ENCODE measurements around the gene CACNA1H. TPM values are rescaled to one million over a fixed set of nuclear protein-coding genes. Genes with fewer than 3 reads are reported as not detected.

The CACNA1H gene
- total and polyA plus RNA-seq, 2 experiments from 2014 or later = 9.1 TPM

DNA sequence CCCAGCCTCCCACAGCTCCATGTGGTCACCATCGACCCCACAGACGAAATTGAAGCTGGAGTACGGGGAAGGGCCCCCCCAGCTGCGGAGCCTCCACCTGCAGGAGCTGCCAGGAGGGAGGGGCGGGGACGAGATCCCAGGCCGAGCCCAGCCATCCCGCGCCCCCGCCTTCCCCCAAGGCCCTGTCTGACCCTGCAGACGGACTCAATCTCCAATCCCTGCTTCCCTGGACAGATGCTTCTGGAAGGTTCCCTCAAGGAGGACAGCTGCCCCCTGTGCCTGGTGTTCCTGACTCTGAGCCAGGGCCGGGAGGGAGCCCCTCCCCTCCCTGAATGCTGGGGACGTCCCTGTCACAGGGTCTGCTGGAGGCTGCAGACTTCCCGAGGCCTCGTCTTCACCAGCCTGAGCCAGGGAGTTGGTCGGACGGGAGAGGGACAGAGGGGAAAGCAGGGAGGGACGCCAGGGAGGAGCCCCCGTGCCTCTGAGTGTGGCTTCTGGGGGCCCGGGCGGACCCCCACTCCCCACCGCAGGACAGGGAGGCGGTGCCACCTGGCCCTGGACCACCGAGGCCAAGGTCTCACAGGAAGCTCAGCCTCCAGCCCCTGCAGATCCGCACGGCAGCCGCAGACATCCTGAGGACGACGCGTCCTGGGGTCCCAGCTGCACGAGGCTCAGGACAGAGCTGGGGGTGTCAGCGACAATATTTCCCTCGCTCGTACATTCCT lies 35.6 kb upstream of the CACNA1H start:
- Histone ChIP-seq H3K4me1 (ENCODE audit: insufficient read depth) (no peaks in the 10 kb centered on the region), H3K4me3 (no peak overlapping the region), H3K79me2 (no peaks in the 10 kb centered on the region), H3K27me3 (no peaks in the 10 kb centered on the region), H3K27ac (no peak overlapping the region), H3K36me3 (replicated peaks; ENCODE audit: insufficient read depth, low read depth) (no peaks in the 10 kb centered on the region), H4K20me1 (ENCODE audit: insufficient read depth, poor library complexity, severe bottlenecking) (no peaks in the 10 kb centered on the region), H3K9me3 (ENCODE audit: low read depth) (no peaks in the 10 kb centered on the region), H2AFZ (no peak overlapping the region), H3K4me2 (no peak overlapping the region), H3K9me2 (replicated peaks; ENCODE audit: insufficient read depth) (no peaks in the 10 kb centered on the region)
- DNase-seq (ENCODE audit: low spot score) = no peak
- 86% methylated on average over 24 of the region's 34 CpGs for WGBS (ENCODE audit: low lambda C conversion rate, missing lambda C conversion rate)
- TF ChIP-seq, protein P1, sequence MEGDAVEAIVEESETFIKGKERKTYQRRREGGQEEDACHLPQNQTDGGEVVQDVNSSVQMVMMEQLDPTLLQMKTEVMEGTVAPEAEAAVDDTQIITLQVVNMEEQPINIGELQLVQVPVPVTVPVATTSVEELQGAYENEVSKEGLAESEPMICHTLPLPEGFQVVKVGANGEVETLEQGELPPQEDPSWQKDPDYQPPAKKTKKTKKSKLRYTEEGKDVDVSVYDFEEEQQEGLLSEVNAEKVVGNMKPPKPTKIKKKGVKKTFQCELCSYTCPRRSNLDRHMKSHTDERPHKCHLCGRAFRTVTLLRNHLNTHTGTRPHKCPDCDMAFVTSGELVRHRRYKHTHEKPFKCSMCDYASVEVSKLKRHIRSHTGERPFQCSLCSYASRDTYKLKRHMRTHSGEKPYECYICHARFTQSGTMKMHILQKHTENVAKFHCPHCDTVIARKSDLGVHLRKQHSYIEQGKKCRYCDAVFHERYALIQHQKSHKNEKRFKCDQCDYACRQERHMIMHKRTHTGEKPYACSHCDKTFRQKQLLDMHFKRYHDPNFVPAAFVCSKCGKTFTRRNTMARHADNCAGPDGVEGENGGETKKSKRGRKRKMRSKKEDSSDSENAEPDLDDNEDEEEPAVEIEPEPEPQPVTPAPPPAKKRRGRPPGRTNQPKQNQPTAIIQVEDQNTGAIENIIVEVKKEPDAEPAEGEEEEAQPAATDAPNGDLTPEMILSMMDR (IDR thresholded peaks at IDR 0.05; ENCODE audit: poor library complexity) = no peak
- TF ChIP-seq EZH2phosphoT487 (IDR thresholded peaks at IDR 0.05; ENCODE audit: low read depth, severe bottlenecking, unreplicated experiment) (no peak), EZH2 (IDR thresholded peaks at IDR 0.05; ENCODE audit: borderline replicate concordance) (no peak)

- TF ChIP-seq EZH2 (IDR thresholded peaks at IDR 0.05; ENCODE audit: borderline replicate concordance) (no peak), EZH2phosphoT487 (IDR thresholded peaks at IDR 0.05; ENCODE audit: low read depth, severe bottlenecking, unreplicated experiment) (no peak)
- TF ChIP-seq, protein P1 (IDR thresholded peaks at IDR 0.05; ENCODE audit: poor library complexity) = no peak
- H3K4me2 ChIP-seq = no peak overlapping the region
- H3K79me2 ChIP-seq = no peaks in the 10 kb centered on the region
- H2AFZ ChIP-seq = no peak overlapping the region
- no peak overlapping the region for H3K27ac ChIP-seq
- H3K9me3 ChIP-seq (ENCODE audit: low read depth) = no peaks in the 10 kb centered on the region
- 88% methylated on average over 8 of the region's 19 CpGs for WGBS (ENCODE audit: low lambda C conversion rate, missing lambda C conversion rate)
- no peaks in the 10 kb centered on the region for H3K4me1 ChIP-seq (ENCODE audit: insufficient read depth)
- H3K4me3 ChIP-seq = no peak overlapping the region
- DNase-seq (ENCODE audit: low spot score) = no peak
- no peaks in the 10 kb centered on the region for H3K36me3 ChIP-seq (replicated peaks; ENCODE audit: insufficient read depth, low read depth)
- H4K20me1 ChIP-seq (ENCODE audit: insufficient read depth, poor library complexity, severe bottlenecking) = no peaks in the 10 kb centered on the region
- no peaks in the 10 kb centered on the region for H3K9me2 ChIP-seq (replicated peaks; ENCODE audit: insufficient read depth)
- no peaks in the 10 kb centered on the region for H3K27me3 ChIP-seq
These were observed 35.0 kb upstream of the CACNA1H start for GRCh38 chr16:1117926-1118325.

DNA sequence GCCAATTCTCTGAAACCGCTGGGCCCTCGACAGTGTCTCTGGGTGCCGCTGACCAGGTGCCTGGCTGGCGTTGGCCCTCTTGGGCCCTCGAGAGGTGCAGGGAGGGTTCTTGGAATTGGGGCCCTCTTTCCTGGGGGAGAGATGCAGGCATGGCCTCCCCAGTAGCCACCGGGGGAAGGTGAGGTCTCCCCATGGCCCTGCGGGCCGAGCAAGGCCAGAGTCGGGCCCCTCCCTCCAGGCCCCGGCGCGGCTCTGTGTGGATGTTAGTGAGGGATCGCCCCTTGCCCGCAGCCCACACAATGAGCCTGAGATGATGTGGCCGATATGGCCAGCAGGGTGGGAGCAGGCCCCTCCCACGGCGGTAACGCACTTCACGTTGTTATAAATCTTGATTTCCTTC lies 33.8 kb upstream of the CACNA1H start:
- H3K4me1 ChIP-seq (ENCODE audit: insufficient read depth) = no peaks in the 10 kb centered on the region
- H3K36me3 ChIP-seq (replicated peaks; ENCODE audit: insufficient read depth, low read depth) = no peaks in the 10 kb centered on the region
- H3K9me3 ChIP-seq (ENCODE audit: low read depth) = no peaks in the 10 kb centered on the region
- H3K27ac ChIP-seq = no peak overlapping the region
- DNase-seq (ENCODE audit: low spot score) = no peak
- no peaks in the 10 kb centered on the region for H3K79me2 ChIP-seq
- H3K9me2 ChIP-seq (replicated peaks; ENCODE audit: insufficient read depth) = no peaks in the 10 kb centered on the region
- H4K20me1 ChIP-seq (ENCODE audit: insufficient read depth, poor library complexity, severe bottlenecking) = no peaks in the 10 kb centered on the region
- no peak overlapping the region for H2AFZ ChIP-seq
- TF ChIP-seq, protein P1 (IDR thresholded peaks at IDR 0.05; ENCODE audit: poor library complexity) = no peak
- TF ChIP-seq EZH2phosphoT487 (IDR thresholded peaks at IDR 0.05; ENCODE audit: low read depth, severe bottlenecking, unreplicated experiment) (no peak), EZH2 (IDR thresholded peaks at IDR 0.05; ENCODE audit: borderline replicate concordance) (no peak)
- WGBS (ENCODE audit: low lambda C conversion rate, missing lambda C conversion rate) = 90% methylated on average over 18 of the region's 19 CpGs
- H3K27me3 ChIP-seq = no peaks in the 10 kb centered on the region
- no peak overlapping the region for H3K4me2 ChIP-seq
- H3K4me3 ChIP-seq = no peak overlapping the region
